Smooth muscle cell (in vitro differentiated cells): ENCODE results near the gene SLC9A7. TPM values are rescaled to one million over a fixed set of nuclear protein-coding genes. Genes with fewer than 3 reads are reported as not detected.

Experiments used
- DNase-seq: peaks from one replicate; lab custom pipeline; 2025; ENCODE audit not compliant: unreplicated experiment; lab: John Stamatoyannopoulos, UW
- H2AFZ ChIP-seq: fragments of 200-600 bp; sonication (generic); 2 replicates; pipeline ENCODE4 v1.6.0; 2016; ENCODE audit warnings: antibody characterized with exemption, low read depth, mild to moderate bottlenecking
- H3F3A ChIP-seq: fragments of 200-600 bp; sonication (generic); 2 replicates; pipeline ENCODE4 v1.6.0; 2017; ENCODE audit warnings: antibody characterized with exemption, low read depth
- H3K27ac ChIP-seq: fragments of 200-600 bp; sonication (generic); 2 replicates; pipeline ENCODE4 v1.5.1; 2016; ENCODE audit warnings: low read depth, mild to moderate bottlenecking
- H3K27me3 ChIP-seq: fragments of 200-600 bp; sonication (generic); 2 replicates; pipeline ENCODE4 v1.6.1; 2016; ENCODE audit warnings: low read depth, mild to moderate bottlenecking
- H3K36me3 ChIP-seq: fragments of 200-600 bp; sonication (generic); 2 replicates; pipeline ENCODE4 v1.5.1; 2016; ENCODE audit warnings: low read depth
- H3K4me1 ChIP-seq: fragments of 200-600 bp; sonication (generic); 2 replicates; pipeline ENCODE4 v1.5.1; 2016; ENCODE audit warnings: low read depth
- H3K4me2 ChIP-seq: fragments of 200-600 bp; sonication (generic); 2 replicates; pipeline ENCODE4 v1.6.0; 2016; ENCODE audit warnings: mild to moderate bottlenecking
- H3K4me3 ChIP-seq: fragments of 200-600 bp; sonication (generic); 2 replicates; pipeline ENCODE4 v1.5.1; 2016; ENCODE audit warnings: mild to moderate bottlenecking
- H3K79me2 ChIP-seq: fragments of 200-600 bp; sonication (generic); 2 replicates; pipeline ENCODE4 v1.6.0; 2016; ENCODE audit warnings: low read depth, mild to moderate bottlenecking
- H3K9ac ChIP-seq: fragments of 200-600 bp; sonication (generic); 2 replicates; pipeline ENCODE4 v1.6.0; 2016; ENCODE audit warnings: low read depth
- H3K9me3 ChIP-seq: fragments of 200-600 bp; sonication (generic); replicated peaks from 2 replicates; pipeline ENCODE4 v1.5.1; 2016; ENCODE audit warnings: low read depth
- H4K20me1 ChIP-seq: fragments of 200-600 bp; sonication (generic); 2 replicates; pipeline ENCODE4 v1.6.0; 2016; ENCODE audit warnings: low read depth
- CTCF ChIP-seq: fragments of 200-600 bp; sonication (generic); IDR thresholded peaks from 2 replicates; pipeline ENCODE4 v1.5.1; 2017; ENCODE audit warnings: borderline replicate concordance, mild to moderate bottlenecking, antibody characterized with exemption; ENCODE audit not compliant: insufficient read depth, poor library complexity, severe bottlenecking
- WGBS: methylation state at CpG from one replicate; pipeline ENCODE4 v1.1.7; 2016; ENCODE audit warnings: low lambda C conversion rate; 5-methylcytosine and 5-hydroxymethylcytosine counted together
- polyA plus RNA-seq: library from polyadenylated mRNA; unstranded; fragments of >200 nt; fragmentation: Nextera tagmentation; extraction: Ambion mirVana; gene quantifications from 2 replicates; pipeline ENCODE4 v1.2.1, GENCODE V29; 2016
- total RNA-seq: library from RNA; depleted of rRNA; stranded (reverse); fragments of >200 nt; gene quantifications from 2 replicates; pipeline ENCODE4 v1.2.3, GENCODE V29; 2014

SLC9A7 gene
- total and polyA plus RNA-seq, 2 experiments from 2014 or later, result 0.83 to 6.7 TPM

- TF ChIP-seq CTCF, result no peak
- Histone ChIP-seq H3K9ac (no peak overlapping the region), H3K27ac (peak overlapping the region; percentile 57), H3K9me3 (no peaks in the 10 kb centered on the region), H3F3A (no peaks in the 10 kb centered on the region), H3K36me3 (no peaks in the 10 kb centered on the region), H3K4me2 (peak overlapping the region; percentile 64), H4K20me1 (no peaks in the 10 kb centered on the region), H3K4me1 (peaks cover 25% of the 10 kb centered on the region), H3K79me2 (no peaks in the 10 kb centered on the region), H2AFZ (no peak overlapping the region), H3K4me3 (no peak overlapping the region), H3K27me3 (no peaks in the 10 kb centered on the region)
- WGBS, result 43% methylated on average over 7 of the region's 7 CpGs
- DNase-seq, result no peak
These were observed 109.3 kb downstream of the SLC9A7 start for GRCh38 chrX:46649421-46650260.

- DNase-seq, result no peak
- H3K36me3 ChIP-seq, result no peaks in the 10 kb centered on the region
- TF ChIP-seq CTCF, result no peak
- no peak overlapping the region for H2AFZ ChIP-seq
- peaks cover 25% of the 10 kb centered on the region for H3K4me1 ChIP-seq
- no peaks in the 10 kb centered on the region for H3K79me2 ChIP-seq
- no peak overlapping the region for H3K4me3 ChIP-seq
- 71% methylated on average over 6 of the region's 6 CpGs for WGBS
- no peaks in the 10 kb centered on the region for H3K27me3 ChIP-seq
- no peak overlapping the region for H3K4me2 ChIP-seq
- no peaks in the 10 kb centered on the region for H4K20me1 ChIP-seq
- no peaks in the 10 kb centered on the region for H3K9me3 ChIP-seq
- no peaks in the 10 kb centered on the region for H3F3A ChIP-seq
- no peak overlapping the region for H3K9ac ChIP-seq
- no peak overlapping the region for H3K27ac ChIP-seq
These were observed 110.3 kb downstream of the SLC9A7 start for GRCh38 chrX:46648660-46649059.

- H3K27me3 ChIP-seq, result no peaks in the 10 kb centered on the region
- H3K4me1 ChIP-seq, result peaks cover 25% of the 10 kb centered on the region
- H2AFZ ChIP-seq, result no peak overlapping the region
- H3K79me2 ChIP-seq, result no peaks in the 10 kb centered on the region
- no peak overlapping the region for H3K4me2 ChIP-seq
- H3F3A ChIP-seq, result no peaks in the 10 kb centered on the region
- no peaks in the 10 kb centered on the region for H4K20me1 ChIP-seq
- H3K9ac ChIP-seq, result no peak overlapping the region
- WGBS, result 65% methylated on average over 5 of the region's 5 CpGs
- no peak overlapping the region for H3K4me3 ChIP-seq
- no peaks in the 10 kb centered on the region for H3K36me3 ChIP-seq
- H3K9me3 ChIP-seq, result no peaks in the 10 kb centered on the region
- TF ChIP-seq CTCF, result no peak
- no peak for DNase-seq
- no peak overlapping the region for H3K27ac ChIP-seq
These were observed 111.7 kb downstream of the SLC9A7 start for GRCh38 chrX:46647251-46647650.

GRCh38 chrX:46645614-46646013 is 113.3 kb downstream of the SLC9A7 start:
- DNase-seq, result no peak
- H3K27me3 ChIP-seq, result no peaks in the 10 kb centered on the region
- no peaks in the 10 kb centered on the region for H3F3A ChIP-seq
- H4K20me1 ChIP-seq, result no peaks in the 10 kb centered on the region
- no peak overlapping the region for H3K9ac ChIP-seq
- H2AFZ ChIP-seq, result no peak overlapping the region
- no peak overlapping the region for H3K4me2 ChIP-seq
- 71% methylated on average over 4 of the region's 4 CpGs for WGBS
- no peaks in the 10 kb centered on the region for H3K36me3 ChIP-seq
- no peak overlapping the region for H3K27ac ChIP-seq
- no peak for TF ChIP-seq CTCF
- no peaks in the 10 kb centered on the region for H3K9me3 ChIP-seq
- H3K4me3 ChIP-seq, result no peak overlapping the region
- peaks cover 25% of the 10 kb centered on the region for H3K4me1 ChIP-seq
- H3K79me2 ChIP-seq, result no peaks in the 10 kb centered on the region
